HUES6 (cell line): ENCODE results near the gene TMEM132E.

Experiments used
- H3K27ac ChIP-seq: 2 replicates; pipeline ENCODE4 v1.7.0; 2013; ENCODE audit warnings: low read depth, mild to moderate bottlenecking, low read length, inconsistent platforms
- H3K27me3 ChIP-seq: 2 replicates; pipeline ENCODE4 v1.6.1; 2013; ENCODE audit warnings: low read length; ENCODE audit not compliant: control insufficient read depth, insufficient read depth
- H3K36me3 ChIP-seq: 2 replicates; pipeline ENCODE4 v1.6.1; 2013; ENCODE audit warnings: low read length; ENCODE audit not compliant: control insufficient read depth, insufficient read depth
- H3K4me1 ChIP-seq: 2 replicates; pipeline ENCODE4 v1.6.1; 2013; ENCODE audit warnings: low read length; ENCODE audit not compliant: control insufficient read depth, insufficient read depth
- H3K4me3 ChIP-seq: 2 replicates; pipeline ENCODE4 v1.5.1; 2013; ENCODE audit warnings: low read depth, low read length
- H3K9ac ChIP-seq: one replicate; pipeline ENCODE4 v1.6.1; 2013; ENCODE audit warnings: mild to moderate bottlenecking, low read length
- H3K9me3 ChIP-seq: 2 replicates; pipeline ENCODE4 v1.6.1; 2013; ENCODE audit warnings: low read depth, low read length; ENCODE audit not compliant: control insufficient read depth, insufficient read depth

Gene TMEM132E

GRCh38 chr17:34652021-34652555, 72.7 kb downstream of the TMEM132E start:
- Histone ChIP-seq H3K9me3 (no peaks in the 10 kb centered on the region; the same call in 1 of the 2 replicates), H3K4me3 (no peak overlapping the region), H3K27ac (no peak overlapping the region), H3K27me3 (peaks cover 23% of the 10 kb centered on the region; the same call in 1 of the 2 replicates), H3K9ac (no peak overlapping the region), H3K36me3 (no peaks in the 10 kb centered on the region), H3K4me1 (peaks cover 4% of the 10 kb centered on the region; the same call in 1 of the 2 replicates)

DNA sequence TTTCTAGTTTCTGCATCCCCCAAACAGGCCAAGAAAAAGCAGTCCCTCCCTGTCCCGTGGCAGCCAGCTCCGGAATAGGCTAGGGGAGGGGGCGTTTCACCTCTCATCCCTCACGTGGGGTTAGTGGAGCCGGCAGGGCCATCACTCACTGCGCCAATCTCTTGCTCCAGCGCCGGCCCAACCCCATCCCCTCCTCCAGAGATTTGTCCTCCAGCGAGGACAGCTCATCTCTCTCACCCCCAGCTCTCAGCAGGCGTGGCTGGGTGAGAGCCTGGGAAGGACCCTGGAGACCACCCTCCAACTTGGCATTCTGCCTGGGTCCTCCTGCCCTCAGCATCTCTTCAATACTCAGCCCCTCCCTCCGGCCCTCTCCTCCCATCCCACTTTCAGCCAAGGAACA, 74.1 kb downstream of the TMEM132E start:
- Histone ChIP-seq H3K4me1 (peaks cover 4% of the 10 kb centered on the region; the same call in 1 of the 2 replicates), H3K9ac (no peak overlapping the region), H3K27me3 (peaks cover 23% of the 10 kb centered on the region; the same call in 1 of the 2 replicates), H3K4me3 (no peak overlapping the region), H3K36me3 (no peaks in the 10 kb centered on the region), H3K27ac (no peak overlapping the region), H3K9me3 (no peaks in the 10 kb centered on the region)

DNA sequence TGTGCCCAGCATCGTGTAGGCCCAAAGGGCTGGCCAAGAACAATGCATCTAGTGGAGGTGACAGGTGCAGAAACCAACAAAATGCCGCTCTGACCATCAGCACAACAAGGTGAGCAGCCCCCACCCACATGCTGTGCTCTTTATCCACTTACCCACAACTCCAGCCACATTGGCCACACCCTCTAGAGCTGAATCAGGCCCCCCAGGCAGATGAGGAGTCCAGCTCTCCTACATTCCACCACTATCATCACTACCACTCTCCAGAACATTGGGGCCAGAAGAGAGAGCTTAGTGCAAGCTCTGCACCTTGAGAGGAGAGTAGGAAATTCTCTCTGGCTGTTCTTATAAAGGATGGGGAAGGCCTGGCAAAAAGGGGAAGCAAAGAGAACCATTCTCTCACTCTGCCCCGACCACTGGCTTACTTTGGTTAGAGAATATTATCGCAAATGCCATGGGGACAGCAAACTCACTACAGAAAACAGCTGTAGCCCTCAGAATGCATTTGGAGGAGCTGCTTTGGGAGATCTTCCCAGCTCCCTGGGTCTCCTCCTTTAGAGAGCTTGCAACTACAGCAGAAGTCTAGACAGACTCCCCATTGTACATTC, 75.0 kb downstream of the TMEM132E start:
- Histone ChIP-seq H3K27me3 (peaks cover 19% of the 10 kb centered on the region; the same call in 1 of the 2 replicates), H3K36me3 (no peaks in the 10 kb centered on the region), H3K27ac (no peak overlapping the region), H3K4me3 (no peak overlapping the region), H3K4me1 (peaks cover 4% of the 10 kb centered on the region; the same call in 1 of the 2 replicates), H3K9ac (no peak overlapping the region), H3K9me3 (no peaks in the 10 kb centered on the region)

DNA sequence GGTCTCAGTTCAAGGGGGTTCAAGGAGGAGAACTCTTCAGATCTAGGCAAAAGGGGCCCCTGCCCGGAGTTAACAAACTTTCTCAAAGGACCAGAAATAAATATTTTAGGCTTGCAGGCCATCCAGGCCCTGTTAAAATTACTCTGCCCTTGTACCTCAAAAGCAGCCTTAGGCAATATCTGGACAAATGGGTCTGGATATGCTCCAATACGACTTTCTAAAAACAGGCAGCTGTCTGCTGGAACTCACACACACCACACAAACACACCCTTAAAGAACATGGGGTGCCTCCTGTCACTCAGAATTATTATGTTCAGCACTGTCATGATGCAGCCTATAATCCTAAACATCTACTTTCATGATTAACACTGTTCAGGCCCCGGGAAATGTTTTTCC, 75.5 kb downstream of the TMEM132E start:
- Histone ChIP-seq H3K9me3 (no peaks in the 10 kb centered on the region), H3K27me3 (peaks cover 19% of the 10 kb centered on the region; the same call in 1 of the 2 replicates), H3K9ac (no peak overlapping the region), H3K36me3 (no peaks in the 10 kb centered on the region), H3K4me3 (no peak overlapping the region), H3K27ac (no peak overlapping the region), H3K4me1 (peaks cover 1% of the 10 kb centered on the region; the same call in 1 of the 2 replicates)

DNA sequence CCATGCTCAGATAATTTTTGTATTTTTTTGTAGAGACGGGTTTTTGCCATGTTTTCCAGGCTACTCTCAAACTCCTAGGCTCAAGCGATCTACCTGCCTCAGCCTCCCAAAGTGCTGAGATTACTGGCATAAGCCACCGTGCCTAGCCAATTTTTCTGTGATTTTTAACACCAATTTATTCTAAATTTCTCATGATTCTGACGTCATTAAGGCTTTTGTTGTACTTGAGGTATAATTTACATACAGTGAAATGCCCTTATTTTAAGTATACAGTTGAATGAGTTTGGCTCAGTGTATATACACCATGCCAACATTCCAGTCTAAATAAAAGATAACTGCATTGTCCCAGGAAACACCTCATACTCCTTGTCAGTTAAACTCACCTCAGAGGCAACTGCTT, 77.4 kb downstream of the TMEM132E start:
- Histone ChIP-seq H3K9ac (no peak overlapping the region), H3K36me3 (no peaks in the 10 kb centered on the region), H3K9me3 (no peaks in the 10 kb centered on the region), H3K27me3 (peaks cover 12% of the 10 kb centered on the region; the same call in 1 of the 2 replicates), H3K27ac (no peak overlapping the region), H3K4me1 (no peaks in the 10 kb centered on the region), H3K4me3 (no peak overlapping the region)

GRCh38 chr17:34658811-34659560, 79.6 kb downstream of the TMEM132E start:
- Histone ChIP-seq H3K36me3 (no peaks in the 10 kb centered on the region), H3K9ac (no peak overlapping the region), H3K4me3 (no peak overlapping the region), H3K4me1 (no peaks in the 10 kb centered on the region), H3K27me3 (peaks cover 4% of the 10 kb centered on the region; the same call in 1 of the 2 replicates), H3K27ac (no peak overlapping the region), H3K9me3 (no peaks in the 10 kb centered on the region)

GRCh38 chr17:34663714-34664113, 84.3 kb downstream of the TMEM132E start:
- Histone ChIP-seq H3K4me1 (peaks cover 17% of the 10 kb centered on the region), H3K4me3 (no peak overlapping the region), H3K27me3 (peaks cover 9% of the 10 kb centered on the region; the same call in 1 of the 2 replicates), H3K9ac (no peak overlapping the region), H3K27ac (no peak overlapping the region), H3K36me3 (no peaks in the 10 kb centered on the region), H3K9me3 (no peaks in the 10 kb centered on the region)

- peaks cover 9% of the 10 kb centered on the region; the same call in 1 of the 2 replicates for H3K27me3 ChIP-seq
- H3K9me3 ChIP-seq: no peaks in the 10 kb centered on the region
- peaks cover 20% of the 10 kb centered on the region for H3K4me1 ChIP-seq
- H3K27ac ChIP-seq: no peak overlapping the region
- H3K4me3 ChIP-seq: peak overlapping the region; percentile 19
- no peak overlapping the region for H3K9ac ChIP-seq
- H3K36me3 ChIP-seq: no peaks in the 10 kb centered on the region
Measured at GRCh38 chr17:34665150-34665806, 85.9 kb downstream of the TMEM132E start.

GRCh38 chr17:34665819-34666763, 86.7 kb downstream of the TMEM132E start:
- peaks cover 9% of the 10 kb centered on the region; the same call in 1 of the 2 replicates for H3K27me3 ChIP-seq
- peaks cover 23% of the 10 kb centered on the region for H3K4me1 ChIP-seq
- H3K9me3 ChIP-seq: no peaks in the 10 kb centered on the region
- H3K27ac ChIP-seq: no peak overlapping the region
- H3K36me3 ChIP-seq: no peaks in the 10 kb centered on the region
- peak overlapping the region; percentile 19 for H3K4me3 ChIP-seq
- H3K9ac ChIP-seq: no peak overlapping the region

DNA sequence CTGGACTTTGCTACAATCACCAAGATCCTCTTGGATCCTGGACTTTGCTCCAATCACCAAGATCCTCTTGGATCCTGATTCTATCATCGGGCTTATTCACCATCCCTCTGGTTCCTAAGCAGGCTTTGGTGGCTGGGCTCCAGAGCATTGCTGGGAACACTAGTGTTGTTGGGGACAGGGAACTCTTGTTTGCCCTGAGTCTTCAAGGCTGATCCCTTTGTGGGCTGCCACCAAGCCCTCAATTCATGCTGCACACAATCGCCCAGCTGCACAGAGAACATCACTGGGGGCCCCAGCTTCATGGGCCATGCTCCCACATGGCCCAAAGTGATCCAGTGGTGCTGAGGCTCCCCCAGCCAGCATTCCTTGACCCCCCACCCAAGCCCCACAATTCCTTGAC, 88.3 kb downstream of the TMEM132E start:
- Histone ChIP-seq H3K27ac (no peak overlapping the region), H3K4me3 (no peak overlapping the region), H3K36me3 (no peaks in the 10 kb centered on the region), H3K9ac (no peak overlapping the region), H3K4me1 (peaks cover 25% of the 10 kb centered on the region), H3K9me3 (no peaks in the 10 kb centered on the region), H3K27me3 (peaks cover 9% of the 10 kb centered on the region; the same call in 1 of the 2 replicates)
